Activated T-helper 17 cell treated with anti-CD3 and anti-CD28 coated beads, Interleukin-2, amount 50 U/mL, for 72 hours (primary cell): Measurements from ENCODE around the gene AURKA. TPM values are rescaled to one million over a fixed set of nuclear protein-coding genes. Genes with fewer than 3 reads are reported as not detected.

Source experiments
- ATAC-seq: fragments of 150-1000 bp; cut with Tn5 transposase; replicated peaks from 2 replicates; pipeline ENCODE4 v1.10.0; 2021; ENCODE audit warnings: mild to moderate bottlenecking, moderate library complexity
- H3K27ac Mint-ChIP-seq: one replicate; pipeline ENCODE4 v1.8.0; 2022; ENCODE audit warnings: mixed read lengths
- H3K27me3 Mint-ChIP-seq: one replicate; pipeline ENCODE4 v1.8.0; 2022; ENCODE audit warnings: mixed read lengths
- H3K36me3 Mint-ChIP-seq: one replicate; pipeline ENCODE4 v1.8.0; 2022; ENCODE audit warnings: low read depth, mild to moderate bottlenecking, mixed read lengths
- H3K4me1 Mint-ChIP-seq: one replicate; pipeline ENCODE4 v1.8.0; 2022; ENCODE audit warnings: mixed read lengths
- H3K4me3 Mint-ChIP-seq: one replicate; pipeline ENCODE4 v1.8.0; 2022; ENCODE audit warnings: mild to moderate bottlenecking, mixed read lengths
- H3K9me3 Mint-ChIP-seq: one replicate; pipeline ENCODE4 v1.8.0; 2022; ENCODE audit warnings: mixed read lengths
- total RNA-seq, 2 donors: library from RNA; stranded (reverse); gene quantifications; one replicate each; pipeline ENCODE4 v1.2.3, GENCODE V29; 2022

AURKA gene
- total RNA-seq, 2 donors from 2014 or later = 86.3 to 112 TPM

- Mint-ChIP-seq H3K4me1 (peaks cover 6% of the 10 kb centered on the region), H3K27me3 (no peaks in the 10 kb centered on the region), H3K4me3 (no peak overlapping the region), H3K27ac (no peak overlapping the region), H3K9me3 (no peaks in the 10 kb centered on the region), H3K36me3 (peaks cover 67% of the 10 kb centered on the region)
- no peak for ATAC-seq
These were observed 23.5 kb downstream of the AURKA start for GRCh38 chr20:56368351-56369134.

GRCh38 chr20:56363491-56363890, 28.5 kb downstream of the AURKA start:
- peaks cover 30% of the 10 kb centered on the region for H3K36me3 Mint-ChIP-seq
- peaks cover 5% of the 10 kb centered on the region for H3K4me1 Mint-ChIP-seq
- no peaks in the 10 kb centered on the region for H3K27me3 Mint-ChIP-seq
- ATAC-seq = no peak
- H3K27ac Mint-ChIP-seq = no peak overlapping the region
- no peaks in the 10 kb centered on the region for H3K9me3 Mint-ChIP-seq
- no peak overlapping the region for H3K4me3 Mint-ChIP-seq

- Mint-ChIP-seq H3K27ac (no peak overlapping the region), H3K9me3 (no peaks in the 10 kb centered on the region), H3K4me3 (no peak overlapping the region), H3K4me1 (peaks cover 5% of the 10 kb centered on the region), H3K36me3 (peaks cover 24% of the 10 kb centered on the region), H3K27me3 (no peaks in the 10 kb centered on the region)
- ATAC-seq = no peak
These were observed 29.1 kb downstream of the AURKA start for GRCh38 chr20:56362833-56363413.

- H3K27ac Mint-ChIP-seq = no peak overlapping the region
- H3K36me3 Mint-ChIP-seq = peaks cover 14% of the 10 kb centered on the region
- no peak for ATAC-seq
- no peaks in the 10 kb centered on the region for H3K27me3 Mint-ChIP-seq
- H3K9me3 Mint-ChIP-seq = no peaks in the 10 kb centered on the region
- peaks cover 5% of the 10 kb centered on the region for H3K4me1 Mint-ChIP-seq
- no peak overlapping the region for H3K4me3 Mint-ChIP-seq
These were observed 30.1 kb downstream of the AURKA start for GRCh38 chr20:56361900-56362299.

GRCh38 chr20:56360908-56361205, 31.2 kb downstream of the AURKA start:
- no peak overlapping the region for H3K4me3 Mint-ChIP-seq
- H3K4me1 Mint-ChIP-seq = peaks cover 5% of the 10 kb centered on the region
- no peaks in the 10 kb centered on the region for H3K9me3 Mint-ChIP-seq
- no peak overlapping the region for H3K27ac Mint-ChIP-seq
- ATAC-seq = no peak
- peaks cover 4% of the 10 kb centered on the region for H3K36me3 Mint-ChIP-seq
- no peaks in the 10 kb centered on the region for H3K27me3 Mint-ChIP-seq

- Mint-ChIP-seq H3K4me3 (peak overlapping the region; percentile 84), H3K4me1 (peaks cover 5% of the 10 kb centered on the region), H3K27ac (no peak overlapping the region), H3K27me3 (no peaks in the 10 kb centered on the region), H3K9me3 (no peaks in the 10 kb centered on the region), H3K36me3 (no peaks in the 10 kb centered on the region)
- ATAC-seq = no peak
These were observed 31.7 kb downstream of the AURKA start for GRCh38 chr20:56360133-56360907.

GRCh38 chr20:56359212-56360132, 32.5 kb downstream of the AURKA start:
- H3K27me3 Mint-ChIP-seq = no peaks in the 10 kb centered on the region
- H3K36me3 Mint-ChIP-seq = no peaks in the 10 kb centered on the region
- H3K27ac Mint-ChIP-seq = peak overlapping the region; percentile 80
- peaks cover 5% of the 10 kb centered on the region for H3K4me1 Mint-ChIP-seq
- H3K4me3 Mint-ChIP-seq = peak overlapping the region; percentile 84
- H3K9me3 Mint-ChIP-seq = no peaks in the 10 kb centered on the region
- ATAC-seq = peak; percentile 33

GRCh38 chr20:56358600-56359211, 33.3 kb downstream of the AURKA start, which contains the start of gene FAM210B:
TSS of gene FAM210B (plus strand) at chr20:56358974. CDS start at chr20:56359006, 32 bp downstream.
- Mint-ChIP-seq H3K4me1 (peaks cover 5% of the 10 kb centered on the region), H3K36me3 (no peaks in the 10 kb centered on the region), H3K27ac (peak within 1 kb of the TSS; percentile 80), H3K27me3 (no peaks in the 10 kb centered on the region), H3K9me3 (no peaks in the 10 kb centered on the region), H3K4me3 (peak within 1 kb of the TSS; percentile 84)
- ATAC-seq = peak; percentile 99

GRCh38 chr20:56358070-56358469, 33.9 kb downstream of the AURKA start:
- peak overlapping the region; percentile 57 for H3K4me3 Mint-ChIP-seq
- ATAC-seq = no peak
- H3K27ac Mint-ChIP-seq = no peak overlapping the region
- no peaks in the 10 kb centered on the region for H3K36me3 Mint-ChIP-seq
- H3K9me3 Mint-ChIP-seq = no peaks in the 10 kb centered on the region
- peaks cover 3% of the 10 kb centered on the region for H3K27me3 Mint-ChIP-seq
- H3K4me1 Mint-ChIP-seq = peaks cover 5% of the 10 kb centered on the region

GRCh38 chr20:56353356-56353755, 38.7 kb downstream of the AURKA start:
- Mint-ChIP-seq H3K9me3 (no peaks in the 10 kb centered on the region), H3K27me3 (peaks cover 7% of the 10 kb centered on the region), H3K4me1 (no peaks in the 10 kb centered on the region), H3K36me3 (no peaks in the 10 kb centered on the region), H3K4me3 (no peak overlapping the region), H3K27ac (no peak overlapping the region)
- no peak for ATAC-seq

- H3K4me3 Mint-ChIP-seq = no peak overlapping the region
- no peaks in the 10 kb centered on the region for H3K9me3 Mint-ChIP-seq
- no peak overlapping the region for H3K27ac Mint-ChIP-seq
- peaks cover 7% of the 10 kb centered on the region for H3K27me3 Mint-ChIP-seq
- no peaks in the 10 kb centered on the region for H3K4me1 Mint-ChIP-seq
- H3K36me3 Mint-ChIP-seq = no peaks in the 10 kb centered on the region
- ATAC-seq = no peak
These were observed 39.5 kb downstream of the AURKA start for GRCh38 chr20:56352345-56353055.

- no peak overlapping the region for H3K4me3 Mint-ChIP-seq
These were observed 41.2 kb downstream of the AURKA start for GRCh38 chr20:56350842-56351241.

GRCh38 chr20:56348746-56349145, 43.3 kb downstream of the AURKA start:
- no peak for ATAC-seq
- Mint-ChIP-seq H3K4me3 (no peak overlapping the region), H3K27me3 (peaks cover 26% of the 10 kb centered on the region), H3K4me1 (no peaks in the 10 kb centered on the region), H3K36me3 (no peaks in the 10 kb centered on the region), H3K9me3 (no peaks in the 10 kb centered on the region), H3K27ac (no peak overlapping the region)

More at GRCh38 chr20:56350842-56351241, 41.2 kb downstream of the AURKA start:
- Mint-ChIP-seq H3K36me3 (no peaks in the 10 kb centered on the region), H3K27me3 (peaks cover 10% of the 10 kb centered on the region), H3K27ac (no peak overlapping the region), H3K4me1 (no peaks in the 10 kb centered on the region), H3K9me3 (no peaks in the 10 kb centered on the region)
- no peak for ATAC-seq
